SK-N-SH treated with all-trans-retinoic acid at 6 μM for 48 hours (cell line): ENCODE measurements around the gene FRMD4A.

Experiments
- ARNTL ChIP-seq: fragments of 450-650 bp; formaldehyde crosslinking; IDR thresholded peaks from 2 replicates; pipeline ENCODE4 v1.5.0; 2020; ENCODE audit warnings: low read depth, mild to moderate bottlenecking, moderate library complexity, borderline replicate concordance
- CSDC2 ChIP-seq: fragments of 250-450 bp; sonication (Bioruptor Pico); IDR thresholded peaks from 2 replicates; pipeline ENCODE4 v1.5.0; 2020; ENCODE audit warnings: mild to moderate bottlenecking, moderate library complexity
- RARB ChIP-seq: fragments of 250-450 bp; sonication (Bioruptor Pico); IDR thresholded peaks from 2 replicates; pipeline ENCODE4 v1.8.0; 2021; ENCODE audit warnings: mild to moderate bottlenecking, moderate library complexity
- TSHZ2 ChIP-seq: fragments of 250-450 bp; sonication (Bioruptor Pico); IDR thresholded peaks from 2 replicates; pipeline ENCODE4 v1.5.0; 2020; ENCODE audit warnings: mild to moderate bottlenecking, moderate library complexity
- ZNF565 ChIP-seq: fragments of 450-650 bp; formaldehyde crosslinking; conservative IDR thresholded peaks from 2 replicates; pipeline ENCODE4 v1.5.0; 2020; ENCODE audit warnings: low read depth, mild to moderate bottlenecking, moderate library complexity

DNA sequence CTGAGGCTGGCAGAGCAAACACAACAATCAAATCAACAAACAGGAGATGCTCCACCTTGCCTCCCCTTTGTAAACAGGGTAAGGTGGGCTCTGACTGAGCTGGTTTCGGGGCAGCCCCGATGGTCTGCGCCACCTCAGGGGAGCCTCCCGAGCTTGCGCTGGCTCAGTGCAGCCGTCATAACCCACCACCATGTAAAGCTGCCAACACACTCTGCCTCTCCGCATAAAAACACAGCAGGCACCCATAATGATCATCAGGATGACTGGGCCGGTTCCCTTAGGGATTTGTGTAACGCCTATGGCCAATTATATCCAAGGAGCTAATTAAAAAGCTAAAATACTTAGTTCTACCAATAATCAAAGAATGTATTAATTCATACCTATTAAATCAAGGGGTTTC, 619.4 kb downstream of the FRMD4A start:
- no peak for TF ChIP-seq RARB
- no peak for TF ChIP-seq ZNF565 (CRISPR knock-in tag)
- no peak for TF ChIP-seq ARNTL (CRISPR knock-in tag)
- no peak for TF ChIP-seq CSDC2
- no peak for TF ChIP-seq TSHZ2
